Measurements from ENCODE around the gene DACH1.
"Not testable (repeated sequence)": the region's sequence is repeated elsewhere in the genome, so short reads cannot be mapped to it uniquely, and the experiment has no call there.

DACH1 gene

GRCh38 chr13:71865874-71866334, 1.1 kb downstream of the DACH1 start:
- DNase-seq, result peak; percentile 32

- peak; percentile 29 for DNase-seq
These were observed 1.8 kb downstream of the DACH1 start for GRCh38 chr13:71864986-71865873.

GRCh38 chr13:71864094-71864985, 2.7 kb downstream of the DACH1 start:
- DNase-seq, result peak; percentile 32

- no peak for DNase-seq
These were observed 3.6 kb downstream of the DACH1 start for GRCh38 chr13:71863254-71863865.

GRCh38 chr13:71862459-71862943, 4.5 kb downstream of the DACH1 start:
- DNase-seq, result no peak

- DNase-seq, result no peak
These were observed 5.1 kb downstream of the DACH1 start for GRCh38 chr13:71861769-71862458.

- DNase-seq, result no peak
These were observed 6.4 kb downstream of the DACH1 start for GRCh38 chr13:71860547-71861138.

- no peak for DNase-seq
These were observed 8.4 kb downstream of the DACH1 start for GRCh38 chr13:71858647-71859046.

GRCh38 chr13:71856548-71857043, 10.4 kb downstream of the DACH1 start:
- DNase-seq, result no peak

GRCh38 chr13:71854401-71854800, 12.6 kb downstream of the DACH1 start:
- no peak for DNase-seq

GRCh38 chr13:71853725-71854124, 13.3 kb downstream of the DACH1 start:
- no peak for DNase-seq

- no peak for DNase-seq
These were observed 14.3 kb downstream of the DACH1 start for GRCh38 chr13:71852736-71853135.

GRCh38 chr13:71851498-71852409, 15.2 kb downstream of the DACH1 start:
- DNase-seq, result no peak

GRCh38 chr13:71842003-71842402, 25.0 kb downstream of the DACH1 start:
- DNase-seq, result no peak

- DNase-seq, result no peak
These were observed 28.2 kb downstream of the DACH1 start for GRCh38 chr13:71838842-71839241.

GRCh38 chr13:71837582-71837981, 29.4 kb downstream of the DACH1 start:
- not testable (repeated sequence) for DNase-seq

GRCh38 chr13:71831716-71832115, 35.3 kb downstream of the DACH1 start:
- no peak for DNase-seq

- DNase-seq, result no peak
These were observed 36.3 kb downstream of the DACH1 start for GRCh38 chr13:71830736-71831135.

- DNase-seq, result no peak
These were observed 36.7 kb downstream of the DACH1 start for GRCh38 chr13:71830323-71830722.

- no peak for DNase-seq
These were observed 37.5 kb downstream of the DACH1 start for GRCh38 chr13:71829547-71829946.

GRCh38 chr13:71828564-71828963, 38.4 kb downstream of the DACH1 start:
- no peak for DNase-seq
